SK-N-SH treated with all-trans-retinoic acid at 6 μM for 48 hours (cell line): Measurements from ENCODE around the gene HCFC1R1.

Experiments
- ATAC-seq: fragments of 200-7000 bp; cut with Tn5 transposase; 3 replicates; pipeline ENCODE4 v1.9.1; 2020; ENCODE audit warnings: mild to moderate bottlenecking, moderate library complexity
- ARNTL ChIP-seq: fragments of 450-650 bp; formaldehyde crosslinking; IDR thresholded peaks from 2 replicates; pipeline ENCODE4 v1.5.0; 2020; ENCODE audit warnings: low read depth, mild to moderate bottlenecking, moderate library complexity, borderline replicate concordance
- BACH2 ChIP-seq: fragments of 250-450 bp; sonication (Bioruptor Pico); IDR thresholded peaks from 2 replicates; pipeline ENCODE4 v1.9.0; 2021; ENCODE audit warnings: mild to moderate bottlenecking, borderline replicate concordance
- CSDC2 ChIP-seq: fragments of 250-450 bp; sonication (Bioruptor Pico); IDR thresholded peaks from 2 replicates; pipeline ENCODE4 v1.5.0; 2020; ENCODE audit warnings: mild to moderate bottlenecking, moderate library complexity
- ESRRG ChIP-seq: fragments of 250-450 bp; sonication (Bioruptor Pico); IDR thresholded peaks from 2 replicates; pipeline ENCODE4 v1.6.1; 2021; ENCODE audit warnings: mild to moderate bottlenecking
- GLIS3 ChIP-seq: fragments of 250-450 bp; sonication (Bioruptor Pico); IDR thresholded peaks from 2 replicates; pipeline ENCODE4 v1.5.0; 2020; ENCODE audit warnings: mild to moderate bottlenecking, moderate library complexity
- ISL1 ChIP-seq: fragments of 250-450 bp; sonication (Bioruptor Pico); IDR thresholded peaks from 2 replicates; pipeline ENCODE4 v2.1.2; 2022; ENCODE audit warnings: mild to moderate bottlenecking, moderate library complexity
- OSR1 ChIP-seq: fragments of 250-450 bp; sonication (Bioruptor Pico); IDR thresholded peaks from 2 replicates; pipeline ENCODE4 v1.8.0; 2022; ENCODE audit warnings: moderate library complexity, mild to moderate bottlenecking, inconsistent platforms
- PPARA ChIP-seq: fragments of 250-450 bp; sonication (Bioruptor Pico); IDR thresholded peaks from 2 replicates; pipeline ENCODE4 v1.5.0; 2020; ENCODE audit warnings: mild to moderate bottlenecking, borderline replicate concordance
- RARB ChIP-seq: fragments of 250-450 bp; sonication (Bioruptor Pico); IDR thresholded peaks from 2 replicates; pipeline ENCODE4 v1.8.0; 2021; ENCODE audit warnings: mild to moderate bottlenecking, moderate library complexity
- TCF4 ChIP-seq: fragments of 250-450 bp; sonication (Bioruptor Pico); IDR thresholded peaks from 2 replicates; pipeline ENCODE4 v1.8.0; 2021; ENCODE audit warnings: mild to moderate bottlenecking, moderate library complexity, borderline replicate concordance
- TOX ChIP-seq: fragments of 250-450 bp; sonication (Bioruptor Pico); IDR thresholded peaks from 2 replicates; pipeline ENCODE4 v1.8.0; 2021; ENCODE audit warnings: mild to moderate bottlenecking, moderate library complexity, borderline replicate concordance
- ZFP3 ChIP-seq: fragments of 250-450 bp; sonication (Bioruptor Pico); IDR thresholded peaks from 2 replicates; pipeline ENCODE4 v1.5.0; 2020; ENCODE audit warnings: mild to moderate bottlenecking, moderate library complexity
- ZFP30 ChIP-seq: fragments of 450-650 bp; formaldehyde crosslinking; IDR thresholded peaks from 2 replicates; pipeline ENCODE4 v1.5.0; 2022; ENCODE audit warnings: mild to moderate bottlenecking, moderate library complexity
- ZNF565 ChIP-seq: fragments of 450-650 bp; formaldehyde crosslinking; conservative IDR thresholded peaks from 2 replicates; pipeline ENCODE4 v1.5.0; 2020; ENCODE audit warnings: low read depth, mild to moderate bottlenecking, moderate library complexity
- ZNF70 ChIP-seq: fragments of 450-650 bp; formaldehyde crosslinking; IDR thresholded peaks from 2 replicates; pipeline ENCODE4 v1.5.0; 2020; ENCODE audit warnings: mild to moderate bottlenecking, moderate library complexity
- ZNF8 ChIP-seq: fragments of 450-650 bp; formaldehyde crosslinking; IDR thresholded peaks from 2 replicates; pipeline ENCODE4 v1.5.0; 2020; ENCODE audit warnings: mild to moderate bottlenecking, moderate library complexity
- TF ChIP-seq, protein P1 (sequence below): fragments of 250-450 bp; sonication (Bioruptor Pico); IDR thresholded peaks from 2 replicates; pipeline ENCODE4 v1.8.0; 2021; ENCODE audit warnings: low read depth, mild to moderate bottlenecking, moderate library complexity, borderline replicate concordance
- TF ChIP-seq, protein P2 (sequence below): fragments of 250-450 bp; sonication (Bioruptor Pico); IDR thresholded peaks from 2 replicates; pipeline ENCODE4 v1.5.0; 2020; ENCODE audit warnings: mild to moderate bottlenecking, moderate library complexity
- TF ChIP-seq, protein P3 (sequence below): fragments of 250-450 bp; sonication (Bioruptor Pico); IDR thresholded peaks from 2 replicates; pipeline ENCODE4 v1.8.0; 2020; ENCODE audit warnings: mild to moderate bottlenecking, moderate library complexity, borderline replicate concordance
- TF ChIP-seq, protein P4 (sequence below): fragments of 250-450 bp; sonication (Bioruptor Pico); IDR thresholded peaks from 2 replicates; pipeline ENCODE4 v1.5.1; 2020; ENCODE audit warnings: low read depth, mild to moderate bottlenecking, moderate library complexity
- TF ChIP-seq, protein P5 (sequence below): fragments of 250-450 bp; sonication (Bioruptor Pico); IDR thresholded peaks from 2 replicates; pipeline ENCODE4 v1.5.1; 2021; ENCODE audit warnings: mild to moderate bottlenecking, moderate library complexity

HCFC1R1 gene

DNA sequence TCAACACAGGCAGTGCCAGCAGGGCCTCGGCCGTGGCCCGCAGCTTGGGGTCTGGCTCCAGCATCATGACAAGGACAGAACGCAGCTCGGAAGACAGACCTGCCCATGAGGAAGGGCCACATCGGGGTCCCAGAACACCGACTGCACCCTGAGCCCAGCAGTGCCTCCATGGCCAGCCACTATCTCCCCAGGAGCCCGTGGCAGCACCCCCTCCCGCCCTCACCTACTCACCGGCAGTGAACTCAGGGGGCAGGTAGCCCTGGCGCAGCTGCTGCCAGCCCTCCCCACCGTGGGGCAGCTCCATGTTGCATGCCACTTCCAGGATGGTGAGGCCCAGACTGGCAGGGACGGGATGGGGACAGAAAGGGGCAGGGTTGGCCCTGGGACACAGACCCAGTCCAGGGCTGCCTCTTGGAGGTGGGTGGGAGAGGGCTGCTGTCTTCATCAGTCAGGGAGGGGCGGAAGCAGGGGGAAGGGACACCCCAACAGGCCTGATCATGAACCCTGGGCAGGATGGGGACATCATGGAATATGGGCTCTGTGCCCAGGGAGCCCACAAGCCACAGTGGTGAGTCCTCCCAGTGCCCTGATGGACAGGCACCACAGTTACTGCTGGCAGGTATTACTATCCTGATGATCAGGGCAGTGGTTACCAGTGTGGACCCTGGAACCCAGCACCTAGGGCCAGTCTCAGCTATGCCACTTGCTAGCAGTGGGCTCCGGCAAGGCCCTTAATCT lies 49.3 kb downstream of the HCFC1R1 start:
- no peak for ATAC-seq

DNA sequence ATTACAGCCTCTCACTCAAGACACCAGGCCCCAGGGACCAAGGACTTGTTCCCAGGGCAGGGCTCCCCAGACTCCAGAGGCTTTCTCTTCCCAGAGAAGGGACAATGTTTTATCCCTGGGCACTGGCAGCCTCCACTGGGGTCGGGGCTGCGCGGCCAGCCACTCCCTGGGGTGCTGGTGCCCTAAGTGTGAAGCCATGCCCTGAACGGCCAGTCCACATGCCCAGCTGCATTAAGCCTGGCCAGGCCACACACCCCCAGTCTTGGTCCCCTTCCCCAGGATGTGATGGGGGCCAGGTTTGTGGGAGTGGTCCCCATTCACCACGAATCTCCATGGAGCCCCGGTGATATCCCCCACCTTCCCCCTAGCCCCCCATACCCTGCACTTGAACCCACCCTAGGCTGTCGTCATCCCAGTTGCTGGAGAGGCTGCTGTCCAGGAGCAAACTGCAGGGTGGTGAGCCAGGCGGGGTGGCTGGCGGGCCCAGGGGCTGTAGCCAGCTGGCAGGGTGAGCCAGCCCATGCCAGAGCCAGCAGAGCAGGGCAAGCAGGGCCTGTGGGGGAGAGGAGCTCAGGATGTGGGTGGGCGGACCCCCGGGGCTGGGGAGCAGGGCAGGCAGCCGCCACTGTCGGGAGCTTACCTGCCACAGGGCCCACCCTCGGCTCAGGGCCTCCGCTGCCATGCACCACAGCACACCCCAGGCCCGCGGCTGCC lies 50.0 kb downstream of the HCFC1R1 start:
- ATAC-seq: no peak
- TF ChIP-seq GLIS3: no peak
- TF ChIP-seq ESRRG (CRISPR knock-in tag): no peak
- no peak for TF ChIP-seq TOX
- TF ChIP-seq ZNF565 (CRISPR knock-in tag): no peak
- TF ChIP-seq PPARA (CRISPR knock-in tag): no peak
- TF ChIP-seq TCF4: no peak
- TF ChIP-seq ZFP30 (CRISPR knock-in tag): no peak
- no peak for TF ChIP-seq OSR1 (CRISPR knock-in tag)
- no peak for TF ChIP-seq BACH2 (CRISPR knock-in tag)
- TF ChIP-seq ZFP3 (CRISPR knock-in tag): no peak
- TF ChIP-seq, protein P1, sequence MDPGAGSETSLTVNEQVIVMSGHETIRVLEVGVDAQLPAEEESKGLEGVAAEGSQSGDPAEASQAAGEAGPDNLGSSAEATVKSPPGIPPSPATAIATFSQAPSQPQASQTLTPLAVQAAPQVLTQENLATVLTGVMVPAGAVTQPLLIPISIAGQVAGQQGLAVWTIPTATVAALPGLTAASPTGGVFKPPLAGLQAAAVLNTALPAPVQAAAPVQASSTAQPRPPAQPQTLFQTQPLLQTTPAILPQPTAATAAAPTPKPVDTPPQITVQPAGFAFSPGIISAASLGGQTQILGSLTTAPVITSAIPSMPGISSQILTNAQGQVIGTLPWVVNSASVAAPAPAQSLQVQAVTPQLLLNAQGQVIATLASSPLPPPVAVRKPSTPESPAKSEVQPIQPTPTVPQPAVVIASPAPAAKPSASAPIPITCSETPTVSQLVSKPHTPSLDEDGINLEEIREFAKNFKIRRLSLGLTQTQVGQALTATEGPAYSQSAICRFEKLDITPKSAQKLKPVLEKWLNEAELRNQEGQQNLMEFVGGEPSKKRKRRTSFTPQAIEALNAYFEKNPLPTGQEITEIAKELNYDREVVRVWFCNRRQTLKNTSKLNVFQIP (CRISPR knock-in tag): no peak
- TF ChIP-seq ZNF70: no peak
- TF ChIP-seq, protein P2, sequence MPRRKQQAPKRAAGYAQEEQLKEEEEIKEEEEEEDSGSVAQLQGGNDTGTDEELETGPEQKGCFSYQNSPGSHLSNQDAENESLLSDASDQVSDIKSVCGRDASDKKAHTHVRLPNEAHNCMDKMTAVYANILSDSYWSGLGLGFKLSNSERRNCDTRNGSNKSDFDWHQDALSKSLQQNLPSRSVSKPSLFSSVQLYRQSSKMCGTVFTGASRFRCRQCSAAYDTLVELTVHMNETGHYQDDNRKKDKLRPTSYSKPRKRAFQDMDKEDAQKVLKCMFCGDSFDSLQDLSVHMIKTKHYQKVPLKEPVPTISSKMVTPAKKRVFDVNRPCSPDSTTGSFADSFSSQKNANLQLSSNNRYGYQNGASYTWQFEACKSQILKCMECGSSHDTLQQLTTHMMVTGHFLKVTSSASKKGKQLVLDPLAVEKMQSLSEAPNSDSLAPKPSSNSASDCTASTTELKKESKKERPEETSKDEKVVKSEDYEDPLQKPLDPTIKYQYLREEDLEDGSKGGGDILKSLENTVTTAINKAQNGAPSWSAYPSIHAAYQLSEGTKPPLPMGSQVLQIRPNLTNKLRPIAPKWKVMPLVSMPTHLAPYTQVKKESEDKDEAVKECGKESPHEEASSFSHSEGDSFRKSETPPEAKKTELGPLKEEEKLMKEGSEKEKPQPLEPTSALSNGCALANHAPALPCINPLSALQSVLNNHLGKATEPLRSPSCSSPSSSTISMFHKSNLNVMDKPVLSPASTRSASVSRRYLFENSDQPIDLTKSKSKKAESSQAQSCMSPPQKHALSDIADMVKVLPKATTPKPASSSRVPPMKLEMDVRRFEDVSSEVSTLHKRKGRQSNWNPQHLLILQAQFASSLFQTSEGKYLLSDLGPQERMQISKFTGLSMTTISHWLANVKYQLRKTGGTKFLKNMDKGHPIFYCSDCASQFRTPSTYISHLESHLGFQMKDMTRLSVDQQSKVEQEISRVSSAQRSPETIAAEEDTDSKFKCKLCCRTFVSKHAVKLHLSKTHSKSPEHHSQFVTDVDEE (CRISPR knock-in tag): no peak
- TF ChIP-seq, protein P3, sequence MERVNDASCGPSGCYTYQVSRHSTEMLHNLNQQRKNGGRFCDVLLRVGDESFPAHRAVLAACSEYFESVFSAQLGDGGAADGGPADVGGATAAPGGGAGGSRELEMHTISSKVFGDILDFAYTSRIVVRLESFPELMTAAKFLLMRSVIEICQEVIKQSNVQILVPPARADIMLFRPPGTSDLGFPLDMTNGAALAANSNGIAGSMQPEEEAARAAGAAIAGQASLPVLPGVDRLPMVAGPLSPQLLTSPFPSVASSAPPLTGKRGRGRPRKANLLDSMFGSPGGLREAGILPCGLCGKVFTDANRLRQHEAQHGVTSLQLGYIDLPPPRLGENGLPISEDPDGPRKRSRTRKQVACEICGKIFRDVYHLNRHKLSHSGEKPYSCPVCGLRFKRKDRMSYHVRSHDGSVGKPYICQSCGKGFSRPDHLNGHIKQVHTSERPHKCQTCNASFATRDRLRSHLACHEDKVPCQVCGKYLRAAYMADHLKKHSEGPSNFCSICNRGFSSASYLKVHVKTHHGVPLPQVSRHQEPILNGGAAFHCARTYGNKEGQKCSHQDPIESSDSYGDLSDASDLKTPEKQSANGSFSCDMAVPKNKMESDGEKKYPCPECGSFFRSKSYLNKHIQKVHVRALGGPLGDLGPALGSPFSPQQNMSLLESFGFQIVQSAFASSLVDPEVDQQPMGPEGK (CRISPR knock-in tag): no peak
- no peak for TF ChIP-seq ZNF8 (CRISPR knock-in tag)
- no peak for TF ChIP-seq ISL1 (CRISPR knock-in tag)
- TF ChIP-seq, protein P4, sequence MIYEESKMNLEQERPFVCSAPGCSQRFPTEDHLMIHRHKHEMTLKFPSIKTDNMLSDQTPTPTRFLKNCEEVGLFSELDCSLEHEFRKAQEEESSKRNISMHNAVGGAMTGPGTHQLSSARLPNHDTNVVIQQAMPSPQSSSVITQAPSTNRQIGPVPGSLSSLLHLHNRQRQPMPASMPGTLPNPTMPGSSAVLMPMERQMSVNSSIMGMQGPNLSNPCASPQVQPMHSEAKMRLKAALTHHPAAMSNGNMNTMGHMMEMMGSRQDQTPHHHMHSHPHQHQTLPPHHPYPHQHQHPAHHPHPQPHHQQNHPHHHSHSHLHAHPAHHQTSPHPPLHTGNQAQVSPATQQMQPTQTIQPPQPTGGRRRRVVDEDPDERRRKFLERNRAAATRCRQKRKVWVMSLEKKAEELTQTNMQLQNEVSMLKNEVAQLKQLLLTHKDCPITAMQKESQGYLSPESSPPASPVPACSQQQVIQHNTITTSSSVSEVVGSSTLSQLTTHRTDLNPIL: no peak

More for the DNA sequence above, 49.3 kb downstream of the HCFC1R1 start:
- TF ChIP-seq, protein P5, sequence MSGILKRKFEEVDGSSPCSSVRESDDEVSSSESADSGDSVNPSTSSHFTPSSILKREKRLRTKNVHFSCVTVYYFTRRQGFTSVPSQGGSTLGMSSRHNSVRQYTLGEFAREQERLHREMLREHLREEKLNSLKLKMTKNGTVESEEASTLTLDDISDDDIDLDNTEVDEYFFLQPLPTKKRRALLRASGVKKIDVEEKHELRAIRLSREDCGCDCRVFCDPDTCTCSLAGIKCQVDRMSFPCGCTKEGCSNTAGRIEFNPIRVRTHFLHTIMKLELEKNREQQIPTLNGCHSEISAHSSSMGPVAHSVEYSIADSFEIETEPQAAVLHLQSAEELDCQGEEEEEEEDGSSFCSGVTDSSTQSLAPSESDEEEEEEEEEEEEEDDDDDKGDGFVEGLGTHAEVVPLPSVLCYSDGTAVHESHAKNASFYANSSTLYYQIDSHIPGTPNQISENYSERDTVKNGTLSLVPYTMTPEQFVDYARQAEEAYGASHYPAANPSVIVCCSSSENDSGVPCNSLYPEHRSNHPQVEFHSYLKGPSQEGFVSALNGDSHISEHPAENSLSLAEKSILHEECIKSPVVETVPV (CRISPR knock-in tag): no peak
- TF ChIP-seq, all 23 proteins: peak for 0

DNA sequence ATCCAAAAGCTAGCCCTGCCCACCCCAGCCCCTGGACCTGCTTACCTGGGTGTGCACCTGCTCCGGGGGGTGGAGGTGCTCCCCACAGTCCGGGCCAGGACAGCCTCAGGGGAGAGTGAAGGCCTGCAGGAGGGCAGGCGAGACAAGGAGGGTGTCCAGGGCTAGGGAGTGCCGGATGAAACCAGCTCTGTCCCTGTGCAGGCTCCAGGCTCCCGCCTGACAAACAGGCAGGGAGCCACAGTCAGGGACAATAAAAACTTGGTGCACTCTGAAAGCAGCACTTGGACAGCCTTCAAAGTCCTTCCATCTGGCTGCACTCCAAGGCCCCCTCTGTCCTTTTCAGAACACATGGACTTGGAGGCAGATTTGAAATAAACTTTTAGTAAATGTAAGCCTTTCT lies 50.6 kb downstream of the HCFC1R1 start:
- no peak for ATAC-seq
- TF ChIP-seq ZNF565 (CRISPR knock-in tag) (no peak), BACH2 (CRISPR knock-in tag) (no peak), TOX (no peak), OSR1 (CRISPR knock-in tag) (no peak), ISL1 (CRISPR knock-in tag) (no peak), ZFP30 (CRISPR knock-in tag) (no peak), CSDC2 (CRISPR knock-in tag) (no peak), ARNTL (CRISPR knock-in tag) (no peak), PPARA (CRISPR knock-in tag) (no peak), RARB (CRISPR knock-in tag) (no peak), ZNF8 (CRISPR knock-in tag) (no peak), GLIS3 (no peak)
- TF ChIP-seq, protein P1 (CRISPR knock-in tag): no peak
- TF ChIP-seq, protein P5 (CRISPR knock-in tag): no peak
- TF ChIP-seq, protein P4: no peak
